ENCODE results near the gene WNT2B.

The WNT2B gene

GRCh38 chr1:112518186-112518585, 9.4 kb downstream of the WNT2B start:
- DNase-seq (ENCODE audit: low spot score), result no peak
- TF ChIP-seq CTCF (IDR thresholded peaks at IDR 0.05; ENCODE audit: extremely low read depth, missing control alignments), result no peak

- no peak for TF ChIP-seq CTCF (IDR thresholded peaks at IDR 0.05; ENCODE audit: extremely low read depth, missing control alignments)
- DNase-seq (ENCODE audit: low spot score), result no peak
Measured at GRCh38 chr1:112520166-112520565, 11.4 kb downstream of the WNT2B start.

GRCh38 chr1:112522621-112523020, 13.9 kb downstream of the WNT2B start:
- DNase-seq (ENCODE audit: low spot score), result no peak
- TF ChIP-seq CTCF (IDR thresholded peaks at IDR 0.05; ENCODE audit: extremely low read depth, missing control alignments), result no peak

- TF ChIP-seq CTCF (IDR thresholded peaks at IDR 0.05; ENCODE audit: extremely low read depth, missing control alignments), result no peak
- no peak for DNase-seq (ENCODE audit: low spot score)
Measured at GRCh38 chr1:112524251-112524650, 15.5 kb downstream of the WNT2B start.

- DNase-seq (ENCODE audit: low spot score), result no peak
- TF ChIP-seq CTCF (IDR thresholded peaks at IDR 0.05; ENCODE audit: extremely low read depth, missing control alignments), result no peak
Measured at GRCh38 chr1:112524986-112525385, 16.2 kb downstream of the WNT2B start.

GRCh38 chr1:112527266-112528010, 18.7 kb downstream of the WNT2B start:
- no peak for DNase-seq (ENCODE audit: low spot score)
- no peak for TF ChIP-seq CTCF (IDR thresholded peaks at IDR 0.05; ENCODE audit: extremely low read depth, missing control alignments)

GRCh38 chr1:112528076-112528475, 19.3 kb downstream of the WNT2B start:
- TF ChIP-seq CTCF (IDR thresholded peaks at IDR 0.05; ENCODE audit: extremely low read depth, missing control alignments), result no peak

More at GRCh38 chr1:112528076-112528475, 19.3 kb downstream of the WNT2B start:
- no peak for DNase-seq (ENCODE audit: low spot score)

All from GM20000 (cell line).